NCI-H1436 (cell line): Measurements from ENCODE around the gene AMT.

ENCODE experiments used
- DNase-seq: peaks from one replicate; lab custom pipeline; 2025; lab: John Stamatoyannopoulos, UW

Gene AMT

DNA sequence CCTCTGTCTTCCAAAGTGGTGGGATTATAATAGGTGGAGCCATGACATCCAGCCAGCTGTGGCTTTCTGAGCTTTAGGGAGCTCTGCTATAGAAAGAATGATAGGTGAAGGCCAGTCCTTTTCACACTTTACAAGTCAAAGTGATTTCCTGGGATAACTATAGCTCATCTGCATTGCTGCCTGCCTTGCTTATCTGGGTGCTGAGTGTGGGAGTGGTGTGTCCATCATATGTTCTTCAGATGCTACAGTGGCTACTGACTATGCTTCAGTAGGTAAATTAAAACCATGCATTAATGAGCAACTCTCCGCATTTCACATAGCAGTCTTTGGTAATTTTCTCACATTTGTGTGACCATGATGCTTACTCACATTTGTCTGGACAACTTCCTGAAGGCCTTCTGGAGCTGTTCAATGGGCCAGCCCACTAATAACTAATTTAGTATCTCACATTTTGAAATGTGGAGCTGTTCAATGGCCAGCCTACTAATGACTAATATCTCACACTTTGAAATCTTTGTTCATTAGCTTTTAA is 33.9 kb downstream of the AMT start:
- no peak for DNase-seq

DNA sequence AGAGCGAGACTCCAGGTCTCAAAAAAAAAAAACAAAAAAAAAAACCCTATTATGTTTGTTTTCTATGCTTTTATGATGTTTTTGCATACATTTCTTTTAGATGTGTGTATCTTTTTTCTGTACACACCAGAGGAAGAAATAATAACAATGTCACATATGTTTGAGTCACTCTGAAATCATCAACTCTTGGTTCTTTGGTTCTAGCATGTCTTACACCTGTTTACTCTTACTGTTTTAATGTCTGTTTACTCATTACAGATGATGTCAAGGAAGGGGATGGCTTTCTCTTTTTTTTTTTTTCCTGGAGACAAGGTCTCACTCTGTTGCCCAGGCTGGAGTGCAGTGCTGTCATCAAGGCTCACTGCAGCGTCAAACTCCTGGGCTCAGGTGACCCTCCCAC is 34.6 kb downstream of the AMT start:
- no peak for DNase-seq

DNA sequence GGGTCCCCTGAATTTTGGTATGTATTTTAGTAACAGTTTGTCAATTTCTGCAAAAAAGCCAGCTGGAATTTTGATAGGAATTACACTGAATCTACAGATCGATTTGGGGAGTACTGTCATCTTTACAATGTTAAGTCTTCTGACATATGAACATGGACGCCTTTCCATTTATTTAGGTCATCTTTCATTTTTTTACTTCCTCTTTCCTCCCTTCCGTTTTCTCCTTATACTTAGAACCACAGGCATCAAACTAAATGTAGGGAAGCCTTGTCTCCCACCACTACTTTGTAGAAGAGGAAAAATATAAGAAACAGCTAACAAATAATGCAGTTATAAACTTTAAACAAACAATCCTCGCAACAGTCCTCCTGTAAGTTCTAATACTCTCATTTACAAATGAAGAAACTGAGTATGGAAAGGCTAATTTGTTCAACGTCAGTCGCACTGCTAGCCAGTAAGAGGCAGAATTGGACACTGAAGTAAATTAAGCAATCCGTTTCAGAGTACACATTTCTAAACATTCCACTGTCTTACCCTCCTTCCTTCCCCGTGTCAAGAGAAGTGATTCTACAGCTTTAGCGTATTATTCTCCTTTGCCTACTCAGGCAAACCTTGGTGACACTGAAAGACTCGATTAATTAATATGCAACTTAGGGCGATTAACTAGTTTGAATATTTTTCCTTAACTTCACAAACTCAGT is 36.1 kb downstream of the AMT start:
- no peak for DNase-seq

DNA sequence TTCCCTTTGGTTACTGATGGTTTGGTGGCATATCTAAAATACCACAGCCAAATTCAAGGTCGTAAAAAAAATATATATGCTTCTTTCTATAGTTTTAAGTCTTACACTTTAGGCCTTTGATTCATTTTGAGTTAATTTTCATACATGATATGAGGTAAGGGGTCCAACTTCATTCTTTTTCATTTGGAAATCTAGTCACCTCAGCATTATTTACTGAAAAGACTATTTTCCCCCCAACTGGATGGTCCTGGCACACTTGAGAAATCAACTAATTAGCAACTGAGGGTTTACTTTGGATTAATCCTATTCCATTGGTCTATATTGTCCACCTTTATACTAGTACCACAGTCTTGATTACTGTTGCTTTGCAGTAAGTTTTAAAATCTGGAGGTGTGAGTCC is 36.7 kb downstream of the AMT start:
- no peak for DNase-seq

DNA sequence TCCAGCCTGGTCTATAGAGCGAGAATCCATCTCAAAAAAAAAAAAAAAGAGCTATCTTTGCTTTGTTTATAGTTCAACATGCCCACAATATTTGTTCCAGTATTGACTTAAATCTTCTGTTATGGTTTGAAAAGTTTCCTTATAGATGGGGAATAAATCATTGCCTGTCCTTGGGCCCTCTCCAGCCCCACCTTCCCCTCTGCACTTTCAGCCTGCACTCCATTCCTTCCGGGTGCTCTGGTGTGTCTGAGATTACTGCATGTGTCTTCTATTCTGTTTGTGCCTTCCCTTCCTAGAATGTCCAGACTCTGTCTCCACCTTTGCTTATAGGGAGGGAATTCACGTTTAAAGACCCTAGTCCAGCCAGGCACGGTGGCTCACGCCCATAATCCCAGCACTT is 38.9 kb downstream of the AMT start:
- no peak for DNase-seq

DNA sequence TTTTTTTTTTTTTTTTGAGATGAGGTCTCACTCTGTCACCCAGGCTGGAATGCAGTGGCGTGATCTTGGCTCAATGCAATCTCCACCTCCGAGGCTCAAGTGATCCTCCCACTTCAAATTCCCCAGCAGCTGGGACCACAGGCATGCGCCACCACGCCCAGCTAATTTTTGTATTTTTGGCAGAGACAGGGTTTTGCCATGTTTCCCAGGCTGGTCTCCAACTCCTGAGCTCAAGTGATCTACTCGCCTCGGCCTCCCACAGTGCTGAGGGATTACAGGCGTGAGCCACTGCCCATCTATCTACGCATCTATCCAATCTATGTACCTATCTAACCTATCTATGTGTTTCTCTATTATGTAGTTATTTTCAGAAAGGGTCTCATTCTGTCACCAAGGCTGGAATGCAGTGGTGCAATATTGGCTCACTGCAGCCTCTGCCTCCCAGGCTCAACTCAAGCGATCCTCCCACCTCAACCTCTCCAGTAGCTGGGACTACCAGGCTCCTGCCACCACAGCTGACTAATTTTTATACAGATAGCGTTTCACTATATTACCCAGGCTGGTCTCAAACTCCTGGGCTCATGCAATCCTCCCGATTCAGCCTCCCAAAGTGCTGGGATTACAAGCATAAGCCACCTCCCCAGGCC is 43.9 kb downstream of the AMT start:
- no peak for DNase-seq

DNA sequence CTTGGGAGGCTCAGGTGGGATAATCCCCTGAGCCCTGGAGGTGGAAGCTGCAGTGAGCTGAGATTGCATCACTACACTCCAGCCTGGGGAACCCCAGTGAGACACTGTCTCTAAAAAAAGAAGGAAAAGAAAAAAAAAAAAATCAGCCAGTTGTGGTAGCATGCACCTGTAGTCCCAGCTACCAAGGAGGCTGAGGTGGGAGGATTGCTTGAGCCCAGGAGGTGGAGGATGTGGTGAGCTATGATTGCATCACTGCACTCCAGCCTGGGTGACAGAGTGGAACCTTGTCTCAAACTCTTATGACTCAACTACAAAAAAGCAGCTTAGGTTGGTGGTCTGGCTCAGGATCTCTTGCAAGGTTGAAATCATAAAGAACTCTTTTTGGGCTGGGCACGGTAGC is 44.8 kb downstream of the AMT start:
- no peak for DNase-seq

DNA sequence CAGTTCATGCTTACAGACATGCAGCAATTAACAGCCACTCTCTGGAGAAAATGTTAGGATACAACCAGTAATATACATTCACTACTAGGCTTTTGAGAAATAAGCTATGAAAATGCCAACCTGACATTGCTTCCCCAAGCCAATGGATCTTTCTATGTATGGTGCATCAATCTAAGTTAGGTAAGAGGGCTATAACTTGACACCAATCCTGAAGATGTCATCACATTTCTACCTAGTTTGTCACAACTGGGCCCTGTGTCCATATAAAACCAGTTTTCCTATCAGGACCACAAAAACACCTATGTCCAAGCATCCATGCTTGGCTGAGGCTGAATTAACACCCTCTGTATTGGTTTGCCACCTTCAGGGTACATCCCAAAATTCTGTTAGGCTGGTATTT is 50.3 kb downstream of the AMT start:
- DNase-seq, result no peak

DNA sequence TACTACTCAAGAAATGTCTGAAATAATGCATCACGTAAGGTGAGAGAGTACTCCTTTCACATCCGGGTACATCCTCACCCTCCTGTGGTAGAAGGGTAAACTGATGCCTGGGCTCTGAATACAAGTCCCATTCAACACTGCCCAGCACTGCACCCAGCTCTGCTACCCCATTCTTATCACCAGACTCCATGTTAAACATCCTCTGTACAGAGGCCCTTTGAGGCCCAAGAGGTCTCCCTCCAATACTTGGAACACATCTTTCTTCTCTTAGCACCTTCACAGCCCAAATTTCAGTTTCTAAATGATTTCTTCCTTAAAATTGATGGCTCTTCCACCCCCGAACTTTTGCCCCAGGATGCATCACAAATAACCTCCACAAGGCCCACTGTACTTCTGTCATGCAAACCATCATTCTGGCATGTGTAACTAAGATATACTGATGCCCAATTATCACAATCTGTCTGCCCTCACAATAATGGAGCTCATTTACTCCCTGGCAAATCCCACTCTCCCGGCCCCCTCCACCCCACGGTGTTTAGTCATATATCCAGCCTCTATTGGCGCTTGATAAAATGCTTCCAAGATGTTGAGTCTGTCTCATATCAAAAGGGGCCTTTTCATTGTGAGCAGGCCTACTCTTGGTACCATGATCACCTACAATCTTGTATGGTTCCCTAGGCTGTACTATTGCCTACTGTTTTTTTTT is 51.5 kb downstream of the AMT start:
- no peak for DNase-seq
